ENCODE data around the gene TMBIM6.

DNA sequence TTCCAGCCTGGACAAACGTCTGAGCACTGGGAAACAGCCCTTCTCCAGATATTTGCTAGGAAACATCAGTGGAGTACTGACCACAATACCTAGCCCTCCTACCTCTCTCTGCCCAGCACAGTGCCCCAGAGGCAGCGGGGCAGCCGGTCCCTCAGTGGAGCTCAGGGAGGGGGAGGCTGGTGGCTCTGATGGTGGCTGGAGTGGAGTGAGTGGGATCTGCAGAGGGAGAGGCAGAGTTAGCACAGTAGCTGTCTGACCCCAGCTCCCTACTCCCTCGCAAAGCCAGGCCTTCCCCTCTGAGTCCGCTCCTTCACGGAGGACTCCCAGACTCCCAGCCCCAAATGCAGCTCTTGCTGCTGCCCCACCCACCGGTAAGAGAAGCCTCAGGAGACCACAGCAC, 56.9 kb downstream of the TMBIM6 start:
- TF ChIP-seq POLR2A (IDR thresholded peaks at IDR 0.05; ENCODE audit: low read depth, low read length) (no peak), POLR2AphosphoS5 (IDR thresholded peaks at IDR 0.05; ENCODE audit: low read depth, low read length) (no peak), PAX5 (IDR thresholded peaks at IDR 0.05; ENCODE audit: insufficient read depth, low read length, severe bottlenecking) (no peak)

Data from GM12891 (cell line).